Omental fat pad (tissue), 4 donors: ENCODE data around the gene MTLN. TPM values are rescaled to one million over a fixed set of nuclear protein-coding genes. Genes with fewer than 3 reads are reported as not detected.
"Not testable (repeated sequence)": the region's sequence is repeated elsewhere in the genome, so short reads cannot be mapped to it uniquely, and the experiment has no call there.

Experiments used
- ATAC-seq: fragments of 150-250 bp; one replicate; pipeline ENCODE4 v1.9.1; 2016; ENCODE audit warnings: mild to moderate bottlenecking, moderate library complexity; ENCODE audit not compliant: low FRiP score
- DNase-seq: peaks from one replicate; pipeline ENCODE4 v3.0.0-alpha.2; 2019; ENCODE audit warnings: low spot score
- total RNA-seq, 4 donors: library from RNA; depleted of rRNA; stranded (reverse); fragments of >200 nt; gene quantifications; one replicate each; pipeline ENCODE4 v1.1.0, GENCODE V29; 2016
- TF ChIP-seq, protein P1 (sequence below), 3 donors: fragments of 450-650 bp; IDR thresholded peaks; one replicate each; pipeline ENCODE4 v1.5.1; 2016 to 2017; ENCODE audit warnings: antibody characterized with exemption in 3 of 3, mild to moderate bottlenecking in 3 of 3, moderate library complexity in 2 of 3

The MTLN gene, protein sequence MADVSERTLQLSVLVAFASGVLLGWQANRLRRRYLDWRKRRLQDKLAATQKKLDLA
- 100 to 1,000 TPM in 2 of 4 donors, 10 to 100 TPM in 2; 60.9 to 135 (median 88.3) TPM for total RNA-seq

DNA sequence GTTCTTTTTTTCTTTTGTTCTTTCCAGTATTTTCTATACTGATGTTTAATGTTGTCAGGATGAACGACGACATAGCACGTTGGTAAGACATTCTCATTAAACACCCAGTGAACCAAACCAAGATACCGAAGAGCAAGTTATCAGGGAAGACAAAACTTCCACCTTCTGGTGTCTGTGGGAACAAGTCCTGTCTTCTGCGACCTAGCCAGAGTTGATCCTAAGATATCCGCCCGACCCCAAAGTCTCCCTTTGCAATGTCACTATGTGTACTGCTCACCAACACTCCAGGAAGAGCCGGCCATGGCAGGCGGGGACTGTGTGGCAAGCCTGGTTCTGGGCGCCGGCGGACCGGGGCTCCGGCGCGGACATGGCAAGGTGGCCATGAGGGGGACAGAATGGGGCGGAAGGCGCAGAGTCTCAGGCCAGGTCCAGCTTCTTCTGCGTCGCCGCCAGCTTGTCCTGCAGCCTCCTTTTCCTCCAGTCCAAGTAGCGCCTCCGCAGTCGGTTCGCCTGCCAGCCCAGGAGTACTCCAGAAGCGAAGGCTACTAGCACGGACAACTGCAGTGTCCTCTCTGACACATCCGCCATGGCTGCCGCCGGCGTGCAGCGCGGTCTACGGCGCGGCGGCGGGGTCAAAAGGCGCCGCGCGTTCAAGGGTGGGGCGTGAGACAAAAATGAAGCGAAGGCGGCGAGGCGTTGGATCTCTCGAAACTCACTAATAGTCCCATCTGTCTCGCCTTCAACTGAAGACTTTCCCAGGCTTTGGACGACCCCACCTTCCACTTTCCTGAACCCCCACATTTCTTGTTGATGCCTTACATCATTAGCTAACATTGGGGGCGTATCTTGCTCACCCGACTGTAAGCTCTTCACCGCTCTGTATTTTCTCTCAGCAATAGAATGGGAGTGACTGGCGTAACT is at the start of gene MTLN:
MTLN (minus strand) TSS at position 610 of the 921 bp plus-strand sequence; CDS start at position 588, 22 bp downstream.
- TF ChIP-seq, protein P1, sequence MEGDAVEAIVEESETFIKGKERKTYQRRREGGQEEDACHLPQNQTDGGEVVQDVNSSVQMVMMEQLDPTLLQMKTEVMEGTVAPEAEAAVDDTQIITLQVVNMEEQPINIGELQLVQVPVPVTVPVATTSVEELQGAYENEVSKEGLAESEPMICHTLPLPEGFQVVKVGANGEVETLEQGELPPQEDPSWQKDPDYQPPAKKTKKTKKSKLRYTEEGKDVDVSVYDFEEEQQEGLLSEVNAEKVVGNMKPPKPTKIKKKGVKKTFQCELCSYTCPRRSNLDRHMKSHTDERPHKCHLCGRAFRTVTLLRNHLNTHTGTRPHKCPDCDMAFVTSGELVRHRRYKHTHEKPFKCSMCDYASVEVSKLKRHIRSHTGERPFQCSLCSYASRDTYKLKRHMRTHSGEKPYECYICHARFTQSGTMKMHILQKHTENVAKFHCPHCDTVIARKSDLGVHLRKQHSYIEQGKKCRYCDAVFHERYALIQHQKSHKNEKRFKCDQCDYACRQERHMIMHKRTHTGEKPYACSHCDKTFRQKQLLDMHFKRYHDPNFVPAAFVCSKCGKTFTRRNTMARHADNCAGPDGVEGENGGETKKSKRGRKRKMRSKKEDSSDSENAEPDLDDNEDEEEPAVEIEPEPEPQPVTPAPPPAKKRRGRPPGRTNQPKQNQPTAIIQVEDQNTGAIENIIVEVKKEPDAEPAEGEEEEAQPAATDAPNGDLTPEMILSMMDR (IDR thresholded peaks at IDR 0.05): no peak
- DNase-seq (peak; percentile 52), ATAC-seq (peak; percentile 92)

DNA sequence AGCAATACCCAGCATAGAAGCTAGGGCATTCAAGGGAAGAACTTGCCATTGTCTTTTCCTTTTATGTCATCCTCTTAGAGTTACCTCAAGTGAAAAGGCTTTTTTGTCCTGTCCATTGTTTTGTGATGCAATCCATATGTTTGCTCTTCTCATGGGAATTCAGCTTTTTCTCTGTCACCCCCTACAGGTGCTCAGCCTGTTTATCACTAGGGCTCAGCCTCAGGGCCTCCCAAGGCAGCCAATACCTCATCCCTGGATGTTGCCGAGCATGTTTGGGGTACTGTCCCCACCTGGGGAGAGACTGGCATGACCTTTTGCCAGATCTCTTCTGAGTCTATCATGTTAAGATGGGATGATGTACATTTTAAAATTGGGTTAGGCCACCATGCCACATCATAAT is 49.6 kb upstream of the MTLN start:
- DNase-seq, ATAC-seq: not testable (repeated sequence)

DNA sequence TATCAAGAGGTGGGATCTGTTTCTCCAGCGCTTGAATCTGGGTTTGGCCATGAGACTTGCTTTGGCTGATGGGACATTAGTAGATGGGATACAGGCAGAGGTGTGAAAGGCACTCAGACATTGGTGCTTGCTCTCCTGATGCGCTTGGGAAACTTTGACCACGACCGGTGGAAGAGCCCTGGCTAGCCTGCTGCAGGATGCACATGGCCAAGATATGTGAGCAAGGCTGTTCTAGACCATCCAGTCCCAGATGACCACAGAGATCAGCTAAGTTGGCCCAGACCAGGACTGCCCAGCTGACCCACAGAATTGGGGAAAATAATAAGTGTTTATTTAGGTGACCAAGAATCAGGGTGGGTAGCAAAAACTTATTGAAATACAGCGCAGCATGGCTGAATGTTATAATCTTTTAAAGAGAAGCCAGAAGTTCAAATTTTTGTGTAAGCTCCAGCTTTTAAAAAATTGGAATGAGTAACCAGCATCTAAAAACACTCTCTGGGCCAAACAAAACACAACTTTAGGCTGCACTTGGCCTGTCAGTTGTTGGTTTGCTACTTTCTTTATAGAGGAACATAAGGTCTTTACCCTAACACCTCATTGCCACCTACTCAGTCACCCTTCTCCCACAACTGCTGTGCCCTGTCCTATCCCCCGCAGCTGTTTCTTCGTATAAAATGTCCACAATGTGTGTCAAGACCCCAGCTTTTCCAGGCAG is 35.9 kb upstream of the MTLN start:
- ATAC-seq, DNase-seq: not testable (repeated sequence)

DNA sequence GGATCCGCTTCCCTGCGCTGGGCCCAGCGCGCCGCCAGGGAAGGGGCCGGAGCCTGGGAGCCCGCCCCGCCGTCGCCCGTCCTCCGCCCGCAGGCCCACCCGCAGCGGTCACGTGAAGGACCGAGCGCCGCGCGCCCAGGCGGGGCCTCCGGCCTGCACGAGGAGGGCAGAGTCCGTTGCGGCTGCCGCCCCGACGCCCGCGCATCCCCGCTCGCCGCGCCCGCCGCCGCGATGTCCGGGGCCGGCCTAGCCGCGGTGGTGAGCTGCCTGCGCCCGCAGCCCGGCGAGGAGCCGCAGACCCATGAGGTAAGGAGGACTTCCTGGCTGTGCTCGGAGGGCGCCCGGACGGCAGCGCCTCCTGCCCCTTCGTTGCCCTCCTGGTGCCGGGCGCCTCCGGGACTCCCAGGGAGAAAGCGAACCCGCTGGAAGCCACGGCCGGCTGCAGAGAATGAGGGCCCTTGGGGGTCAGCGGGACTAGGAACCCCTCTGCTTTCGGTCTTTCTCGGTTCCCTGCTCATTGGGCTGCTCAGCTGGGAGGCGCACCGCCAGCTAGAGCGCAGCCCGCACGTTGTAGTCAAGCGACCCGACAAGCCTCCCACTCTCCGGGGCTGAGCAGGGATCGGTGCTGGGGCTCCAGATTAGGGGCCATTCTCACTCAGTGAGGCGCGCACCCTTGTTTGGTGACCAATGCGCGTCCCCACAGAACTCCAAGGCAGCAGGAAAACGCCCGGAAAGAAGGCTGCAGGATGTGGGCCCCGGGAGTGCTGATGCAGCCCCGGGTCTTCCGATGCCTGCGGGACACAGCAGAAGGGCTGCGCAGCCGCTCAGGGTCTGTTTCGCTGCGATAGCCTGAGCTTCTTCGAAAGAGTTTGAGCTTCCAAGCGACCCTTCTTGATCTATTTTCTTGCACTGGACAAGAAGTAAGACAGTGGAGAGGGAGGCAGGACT is 33.4 kb upstream of the MTLN start:
- ATAC-seq: peak; percentile 65
- not testable (repeated sequence) for DNase-seq

DNA sequence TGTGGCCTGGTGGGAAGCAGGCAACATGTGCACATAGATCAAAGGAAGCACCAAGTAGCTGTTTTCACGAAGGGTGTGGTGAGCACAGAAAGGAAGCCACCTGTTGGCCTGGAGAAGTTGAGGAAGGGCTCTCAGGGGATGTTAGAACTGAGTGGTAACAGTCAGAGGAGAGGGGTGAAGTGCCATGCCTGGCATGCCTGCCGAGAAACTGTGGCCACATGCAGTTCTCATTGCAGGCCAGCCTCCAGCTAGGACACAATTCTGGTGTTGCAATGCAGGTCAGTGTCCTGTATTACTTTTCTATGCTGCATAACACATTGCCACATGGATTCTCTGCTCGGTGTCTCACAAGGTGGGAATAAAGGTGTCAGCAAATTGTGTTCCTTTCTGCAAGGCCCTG is 30.9 kb upstream of the MTLN start:
- ATAC-seq, DNase-seq: not testable (repeated sequence)

DNA sequence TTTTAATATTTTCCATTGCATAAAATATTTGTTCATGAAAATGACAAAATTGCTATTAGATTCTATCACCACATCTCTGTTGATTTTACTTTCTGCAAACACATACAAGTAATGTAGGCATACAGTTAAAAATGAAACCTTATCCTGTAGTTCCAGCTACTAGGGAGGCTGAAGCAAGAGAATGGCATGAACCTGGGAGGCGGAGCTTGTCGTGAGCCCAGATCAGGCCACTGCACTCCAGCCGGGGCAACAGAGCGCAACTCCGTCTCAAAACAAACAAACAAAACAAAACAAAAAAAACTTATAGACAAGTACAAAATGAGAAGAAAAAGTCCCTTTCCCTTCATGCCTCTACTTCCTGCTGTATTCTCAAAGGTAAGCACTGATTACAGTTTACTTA is 22.2 kb upstream of the MTLN start:
- not testable (repeated sequence) for ATAC-seq, DNase-seq

DNA sequence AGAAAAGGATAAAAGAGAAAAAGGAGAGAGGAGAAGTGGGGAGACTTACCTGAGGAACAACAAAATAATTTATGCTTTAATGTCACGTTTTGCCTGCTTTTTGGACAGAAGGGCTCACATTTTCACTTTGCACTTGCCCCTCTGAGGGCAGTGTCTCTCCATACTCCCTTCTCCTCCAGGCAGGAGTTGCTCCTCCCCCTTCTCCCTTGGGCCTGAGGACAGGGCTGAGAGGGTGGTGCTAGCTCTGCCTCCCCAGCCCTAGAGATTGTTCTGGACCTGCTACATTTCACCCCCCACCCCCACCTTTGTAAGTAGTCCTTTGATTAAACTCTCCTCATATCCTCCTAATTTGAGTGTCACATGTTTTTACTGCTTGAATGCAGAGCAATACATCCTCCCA is 17.5 kb upstream of the MTLN start:
- not testable (repeated sequence) for ATAC-seq, DNase-seq

DNA sequence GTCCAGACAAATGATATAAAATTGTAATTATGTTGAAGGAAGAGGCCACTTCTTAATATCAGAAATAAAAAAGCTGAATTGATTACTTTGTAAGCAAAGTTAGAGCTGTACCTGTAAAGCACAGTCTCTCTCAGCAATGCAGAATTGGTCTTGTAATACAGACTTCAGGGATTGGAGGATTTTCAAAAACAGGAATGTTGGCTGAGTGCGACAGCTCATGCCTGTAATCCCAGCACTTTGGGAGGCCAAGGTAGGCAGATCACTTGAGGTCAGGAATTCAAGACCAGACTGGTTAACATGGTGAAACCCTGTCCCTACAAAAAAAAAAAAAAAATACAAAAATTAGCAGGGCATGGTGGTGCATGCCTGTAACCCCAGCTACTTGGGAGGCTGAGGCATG is 10.3 kb upstream of the MTLN start:
- not testable (repeated sequence) for ATAC-seq, DNase-seq

DNA sequence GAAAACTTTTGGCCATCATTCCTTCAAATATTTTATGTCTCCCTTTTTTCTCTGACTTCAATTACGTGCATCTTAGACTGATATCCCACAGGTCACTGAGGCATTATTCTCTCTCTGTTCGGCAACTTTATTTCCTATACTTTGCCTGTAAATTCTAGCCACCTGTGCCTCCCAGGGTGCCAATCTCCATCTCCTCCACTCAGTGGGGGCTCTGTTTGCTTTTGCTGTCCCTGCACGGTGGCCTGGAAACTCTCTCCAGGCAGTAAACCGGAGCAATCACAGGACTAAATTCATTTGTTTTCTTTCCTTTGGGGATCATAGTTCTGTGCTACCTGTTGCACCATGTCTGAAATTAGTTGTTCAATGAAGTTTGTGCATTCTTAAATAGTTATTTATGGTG is 9.6 kb upstream of the MTLN start:
- TF ChIP-seq, protein P1 (IDR thresholded peaks at IDR 0.05): no peak
- DNase-seq (no peak), ATAC-seq (no peak)

DNA sequence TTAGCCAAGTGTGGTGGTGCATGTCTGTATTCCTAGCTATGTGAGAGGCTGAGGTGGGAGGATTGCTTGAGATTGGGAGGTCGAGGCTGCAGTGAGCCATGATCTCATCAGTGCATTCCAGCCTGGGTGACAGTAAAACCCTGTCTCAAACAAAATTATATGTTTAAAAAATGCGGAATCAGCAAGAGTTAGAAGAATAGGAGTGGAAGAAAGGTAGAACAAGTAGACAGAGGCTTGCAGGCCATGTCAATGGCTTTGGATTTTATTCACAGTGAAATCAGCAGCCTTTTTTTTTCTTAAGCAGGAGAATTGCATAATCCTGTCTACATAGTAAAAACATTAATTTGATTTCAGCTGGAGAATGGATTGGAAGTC is 7.8 kb upstream of the MTLN start:
- DNase-seq: no peak
- TF ChIP-seq, protein P1 (IDR thresholded peaks at IDR 0.05): no peak
- no peak for ATAC-seq
